ENCODE results near the gene FARS2. TPM values are rescaled to one million over a fixed set of nuclear protein-coding genes. Genes with fewer than 3 reads are reported as not detected.

Gene FARS2
- total RNA-seq, 2 donors from 2014 or later, result 15.4 to 15.7 TPM

GRCh38 chr6:5308066-5308465, 46.8 kb downstream of the FARS2 start:
- ATAC-seq (no peak), DNase-seq (no peak)
- intact Hi-C loops (cut with DNase I, micrococcal nuclease), result no loop called here

- no peak for DNase-seq
- ATAC-seq, result no peak
- intact Hi-C loops (cut with DNase I, micrococcal nuclease), result no loop called here
Measured at GRCh38 chr6:5314191-5314865, 53.0 kb downstream of the FARS2 start.

GRCh38 chr6:5315881-5316280, 54.6 kb downstream of the FARS2 start:
- intact Hi-C loops (cut with DNase I, micrococcal nuclease), result no loop called here
- ATAC-seq (no peak), DNase-seq (no peak)

GRCh38 chr6:5316951-5317350, 55.6 kb downstream of the FARS2 start:
- ATAC-seq (no peak), DNase-seq (no peak)
- intact Hi-C loops (cut with DNase I, micrococcal nuclease), result no loop called here

- no peak for DNase-seq
- intact Hi-C loops (cut with DNase I, micrococcal nuclease), result no loop called here
Measured at GRCh38 chr6:5318617-5319272, 57.4 kb downstream of the FARS2 start.

GRCh38 chr6:5323979-5324378, 62.7 kb downstream of the FARS2 start:
- ATAC-seq, result no peak

More at GRCh38 chr6:5318617-5319272, 57.4 kb downstream of the FARS2 start:
- no peak for ATAC-seq

GRCh38 chr6:5325173-5325572, 63.9 kb downstream of the FARS2 start:
- no peak for ATAC-seq
- intact Hi-C loops (cut with DNase I, micrococcal nuclease), result no loop called here
- no peak for DNase-seq

More at GRCh38 chr6:5323979-5324378, 62.7 kb downstream of the FARS2 start:
- DNase-seq, result no peak
- intact Hi-C loops (cut with DNase I, micrococcal nuclease), result no loop called here

GRCh38 chr6:5326022-5326641, 64.8 kb downstream of the FARS2 start:
- no peak for ATAC-seq
- DNase-seq, result no peak
- intact Hi-C loops (cut with DNase I, micrococcal nuclease), result no loop called here

- DNase-seq (no peak), ATAC-seq (no peak)
- intact Hi-C loops (cut with DNase I, micrococcal nuclease), result no loop called here
Measured at GRCh38 chr6:5328800-5329199, 67.5 kb downstream of the FARS2 start.

- ATAC-seq, result no peak
- intact Hi-C loops (cut with DNase I, micrococcal nuclease), result no loop called here
- no peak for DNase-seq
Measured at GRCh38 chr6:5331845-5332442, 70.6 kb downstream of the FARS2 start.

- ATAC-seq, result peak; percentile 78
- DNase-seq, result no peak
- intact Hi-C loops (cut with DNase I, micrococcal nuclease), result no loop called here
Measured at GRCh38 chr6:5333658-5334057, 72.3 kb downstream of the FARS2 start.

GRCh38 chr6:5334341-5334740, 73.0 kb downstream of the FARS2 start:
- ATAC-seq (no peak), DNase-seq (no peak)
- intact Hi-C loops (cut with DNase I, micrococcal nuclease), result no loop called here

- intact Hi-C loops (cut with DNase I, micrococcal nuclease), result no loop called here
- DNase-seq, result no peak
- ATAC-seq, result no peak
Measured at GRCh38 chr6:5335020-5335419, 73.7 kb downstream of the FARS2 start.

GRCh38 chr6:5337573-5337972, 76.3 kb downstream of the FARS2 start:
- intact Hi-C loops (cut with DNase I, micrococcal nuclease), result no loop called here
- no peak for DNase-seq
- ATAC-seq, result no peak

GRCh38 chr6:5338177-5338960, 77.1 kb downstream of the FARS2 start:
- no peak for DNase-seq
- intact Hi-C loops (cut with DNase I, micrococcal nuclease), result no loop called here
- peak; percentile 42 for ATAC-seq

GRCh38 chr6:5339786-5340185, 78.5 kb downstream of the FARS2 start:
- peak; percentile 42 for ATAC-seq
- intact Hi-C loops (cut with DNase I, micrococcal nuclease), result no loop called here
- DNase-seq, result no peak

GRCh38 chr6:5341845-5342244, 80.5 kb downstream of the FARS2 start:
- DNase-seq, result no peak
- intact Hi-C loops (cut with DNase I, micrococcal nuclease), result no loop called here
- no peak for ATAC-seq

GRCh38 chr6:5343998-5344397, 82.7 kb downstream of the FARS2 start:
- intact Hi-C loops (cut with DNase I, micrococcal nuclease), result no loop called here
- ATAC-seq (no peak), DNase-seq (no peak)

- intact Hi-C loops (cut with DNase I, micrococcal nuclease), result no loop called here
- ATAC-seq, result no peak
- no peak for DNase-seq
Measured at GRCh38 chr6:5345324-5345723, 84.0 kb downstream of the FARS2 start.
